Heart right ventricle (tissue), 16 donors: ENCODE measurements around the gene NACC1. TPM values are rescaled to one million over a fixed set of nuclear protein-coding genes. Genes with fewer than 3 reads are reported as not detected.
A peak's percentile ranks its signal among the peaks of the same experiment; 100 is the strongest.

ENCODE experiments used
- ATAC-seq, 8 donors: fragments of 200-7000 bp; cut with Tn5 transposase; one replicate each; pipeline ENCODE4 v1.9.1; 2020; ENCODE audit warnings: mild to moderate bottlenecking in 8 of 8, moderate library complexity in 8 of 8, moderate number of reproducible peaks in 1 of 8
- DNase-seq, 2 donors: peaks; one replicate each; pipeline ENCODE4 v3.0.0-alpha.2; 2020
- H3K27ac ChIP-seq, 10 donors: fragments of 200-600 bp; sonication (generic) in 2 of 10; one replicate each; pipeline versions ENCODE4 v1.5.0 to v1.8.0; 2020 to 2022; ENCODE audit warnings: mild to moderate bottlenecking in 3 of 10
- H3K27me3 ChIP-seq, 7 donors: fragments of 200-600 bp; one replicate each; pipeline ENCODE4 v1.8.0; 2021 to 2022; ENCODE audit warnings: mild to moderate bottlenecking in 2 of 7
- H3K36me3 ChIP-seq, 9 donors: fragments of 200-600 bp; sonication (generic) in 1 of 9; one replicate each; pipeline versions ENCODE4 v1.5.0 to v1.8.0; 2020 to 2022; ENCODE audit warnings: mild to moderate bottlenecking in 2 of 9
- H3K4me1 ChIP-seq, 9 donors: fragments of 200-600 bp; sonication (generic) in 1 of 9; one replicate each; pipeline versions ENCODE4 v1.5.0 to v1.8.0; 2020 to 2022; ENCODE audit warnings: mild to moderate bottlenecking in 4 of 9
- H3K4me3 ChIP-seq, 10 donors: fragments of 200-600 bp; sonication (generic) in 2 of 10; one replicate each; pipeline versions ENCODE4 v1.5.0 to v1.8.0; 2020 to 2022; ENCODE audit warnings: mild to moderate bottlenecking in 7 of 10, moderate library complexity in 2 of 10
- H3K9me3 ChIP-seq, 11 donors: fragments of 200-600 bp in 10 of 11; sonication (generic) in 2 of 11; one replicate each; pipeline versions ENCODE4 v1.5.0 to v1.8.0; 2013 to 2022; ENCODE audit warnings: mild to moderate bottlenecking in 2 of 11, control low read depth in 1 of 11, moderate library complexity in 1 of 11
- WGBS, 2 donors: extraction: QIAGEN DNeasy Blood & Tissue Kit; methylation state at CpG; one replicate each; pipeline ENCODE4 v1.1.7; 2013; ENCODE audit warnings: inconsistent platforms in 1 of 2; 5-methylcytosine and 5-hydroxymethylcytosine counted together
- intact Hi-C, 10 donors: fragments of 100-400 bp; cut with DNase I; formaldehyde crosslinking; loops; one replicate each; pipeline versions ENCODE4 v1.11.1 to v1.14.2; 2022
- polyA plus RNA-seq, 2 donors: library from polyadenylated mRNA; stranded (reverse); fragments of 200-250 nt; gene quantifications; one replicate each; pipeline ENCODE4 v1.2.3, GENCODE V29; 2013
- total RNA-seq, 10 donors: library from RNA; stranded (reverse); fragmentation: NEBNext Ultra II Directional in 3 of 10; extraction: Animal tissue kit (Norgen Biotek cat#: 25700) in 3 of 10; gene quantifications; one replicate each; pipeline versions ENCODE4 v1.2.1 to v1.2.4, GENCODE V29; 2021 to 2023
- TF ChIP-seq, protein P1 (sequence below), 9 donors: fragments of 200-600 bp; sonication (generic) in 2 of 9; IDR thresholded peaks; one replicate each; pipeline versions ENCODE4 v1.5.0 to v1.8.0; 2021 to 2022; ENCODE audit warnings: antibody characterized with exemption in 9 of 9, mild to moderate bottlenecking in 5 of 9, moderate library complexity in 1 of 9
- donor health status: Arrhythmogenic right ventricular cardiomyopathy.
- donor health status: ischemic (EF 13 %, LVEDD 7.1; RV severe dilation, severe dysfunction).
- donor health status: healthy with polysubstance abuse.
- donor health status: DM: no; HTN: yes; CAD: no.
- donor health status: DM: no; HTN: no; CAD: no.
- donor health status: ischemic (EF 25% LVEDD 6.9; RV normal size, moderate dysfunction).
- donor health status: ischemic (EF 25% LVEDD 5.7; RV mildly dilated, moderate dysfunction).
- donor health status: healthy.
- donor health status: DM: yes; HTN: yes; CAD: no.
- donor health status: Ischemic cardiomyopathy.
- donor health status: ischemic (EF 35%, LVEDD 5.7; RV mildly dilated, moderate dysfunction).
- donor health status: nonischemic (EF 11% LVEDD 7.7; RV severe dilation, severe dysfunction).
- donor health status: DM: yes; HTN: yes; CAD: no.
- donor health status: PGD.
- donor health status: ischemic (EF 29% LVEDD 5.4; RV normal size, mild dysfunction).
- donor health status: nonischemic (EF 23%, LVEDD 6.1; RV moderate dilation, normal function).

NACC1 gene
- total and polyA plus RNA-seq, 12 donors, result 23.9 to 58.0 (median 33.0) TPM

DNA sequence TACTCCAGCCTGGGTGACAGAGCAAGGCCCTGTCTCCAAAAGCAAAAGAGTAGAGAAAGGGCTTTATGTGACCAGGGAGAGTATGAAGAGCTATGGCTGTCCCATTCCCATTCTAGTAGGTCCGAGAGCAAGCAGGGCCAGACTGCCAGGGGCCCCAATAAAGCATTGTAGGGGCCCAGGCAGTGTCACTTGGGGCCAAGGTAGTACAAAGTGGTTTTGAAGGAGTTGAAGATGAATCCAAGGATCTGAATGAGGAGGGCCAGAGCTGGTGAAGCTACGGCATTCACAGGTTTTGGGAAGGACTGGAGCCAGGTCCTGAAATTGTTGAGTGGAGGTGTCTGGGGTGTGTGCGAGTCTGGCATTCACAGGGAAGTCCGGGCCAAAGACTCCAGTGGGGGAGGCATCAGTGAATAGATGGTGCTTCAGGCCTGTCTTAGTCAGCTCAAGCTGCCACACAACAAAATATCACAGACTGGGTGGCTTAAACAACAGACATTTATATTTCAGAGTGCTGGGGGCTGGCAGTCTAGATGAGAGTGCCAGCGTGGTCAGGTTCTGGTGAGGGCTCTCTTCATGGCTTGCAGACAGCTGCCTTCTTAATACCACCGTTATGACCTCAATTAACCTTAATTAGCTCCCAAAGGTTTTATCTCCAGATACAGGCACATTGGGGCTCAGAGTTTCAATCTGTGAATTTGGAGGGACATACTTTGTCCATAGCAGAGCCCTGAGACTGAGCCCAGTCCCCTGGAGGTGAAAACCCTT, 9.9 kb downstream of the NACC1 start:
- peaks cover 0 to 18% (median 0%) of the 10 kb centered on the region in 9 donors for H3K36me3 ChIP-seq
- peak overlapping the region in 1 of 10 donors; percentile 35 for H3K27ac ChIP-seq
- intact Hi-C loops, result loop anchor here in 3 of 10 donors (10.0 kb wide), 1 partner anchor 137 kb away; no protein-coding TSS in a partner anchor
- WGBS, 2 donors, result 89 to 90% methylated on average over 6 of the region's 6 CpGs
- TF ChIP-seq, protein P1, sequence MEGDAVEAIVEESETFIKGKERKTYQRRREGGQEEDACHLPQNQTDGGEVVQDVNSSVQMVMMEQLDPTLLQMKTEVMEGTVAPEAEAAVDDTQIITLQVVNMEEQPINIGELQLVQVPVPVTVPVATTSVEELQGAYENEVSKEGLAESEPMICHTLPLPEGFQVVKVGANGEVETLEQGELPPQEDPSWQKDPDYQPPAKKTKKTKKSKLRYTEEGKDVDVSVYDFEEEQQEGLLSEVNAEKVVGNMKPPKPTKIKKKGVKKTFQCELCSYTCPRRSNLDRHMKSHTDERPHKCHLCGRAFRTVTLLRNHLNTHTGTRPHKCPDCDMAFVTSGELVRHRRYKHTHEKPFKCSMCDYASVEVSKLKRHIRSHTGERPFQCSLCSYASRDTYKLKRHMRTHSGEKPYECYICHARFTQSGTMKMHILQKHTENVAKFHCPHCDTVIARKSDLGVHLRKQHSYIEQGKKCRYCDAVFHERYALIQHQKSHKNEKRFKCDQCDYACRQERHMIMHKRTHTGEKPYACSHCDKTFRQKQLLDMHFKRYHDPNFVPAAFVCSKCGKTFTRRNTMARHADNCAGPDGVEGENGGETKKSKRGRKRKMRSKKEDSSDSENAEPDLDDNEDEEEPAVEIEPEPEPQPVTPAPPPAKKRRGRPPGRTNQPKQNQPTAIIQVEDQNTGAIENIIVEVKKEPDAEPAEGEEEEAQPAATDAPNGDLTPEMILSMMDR (IDR thresholded peaks at IDR 0.05), result no peak
- no peak overlapping the region for H3K4me3 ChIP-seq
- ATAC-seq (peak in 1 of 8 donors; percentile 14), DNase-seq (no peak)
- H3K9me3 ChIP-seq, result no peaks in the 10 kb centered on the region
- H3K27me3 ChIP-seq, result no peaks in the 10 kb centered on the region
- H3K4me1 ChIP-seq, result peaks cover 0 to 21% (median 7%) of the 10 kb centered on the region in 9 donors

DNA sequence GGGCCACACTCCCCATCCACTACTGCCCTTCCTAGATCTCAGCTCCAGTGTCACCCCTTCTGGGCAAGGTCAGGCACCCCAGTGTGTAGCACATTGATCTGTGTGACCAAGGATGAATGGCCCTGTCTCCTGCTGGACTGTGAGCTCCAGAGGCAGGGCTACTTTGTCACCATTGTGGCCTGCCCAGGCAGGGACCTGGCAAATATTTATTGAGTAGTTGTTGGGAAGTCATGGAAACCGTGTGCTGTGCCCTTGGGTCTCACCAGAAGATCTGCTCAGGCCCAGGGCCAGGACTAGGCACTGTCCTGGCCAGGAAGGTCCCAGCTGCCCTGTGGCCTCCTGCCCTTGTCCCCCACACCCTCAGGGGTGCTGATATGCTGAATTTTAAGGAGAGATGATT, 10.5 kb downstream of the NACC1 start:
- DNase-seq, result no peak
- TF ChIP-seq, protein P1 (IDR thresholded peaks at IDR 0.05), result no peak
- peak overlapping the region in 1 of 10 donors; percentile 35 for H3K27ac ChIP-seq
- H3K4me3 ChIP-seq, result no peak overlapping the region
- no peaks in the 10 kb centered on the region for H3K9me3 ChIP-seq
- WGBS, 2 donors, result 55 to 87% methylated on average over 1 of the region's 1 CpG
- peaks cover 0 to 18% (median 0%) of the 10 kb centered on the region in 9 donors for H3K36me3 ChIP-seq
- H3K4me1 ChIP-seq, result peaks cover 0 to 27% (median 12%) of the 10 kb centered on the region in 9 donors
- no peaks in the 10 kb centered on the region for H3K27me3 ChIP-seq
- peak in 4 of 8 donors; percentile 15 to 47 (median 24) for ATAC-seq
- intact Hi-C loops, result loop anchor here in 3 of 10 donors (10.0 kb wide), 1 partner anchor 136 kb away; no protein-coding TSS in a partner anchor

DNA sequence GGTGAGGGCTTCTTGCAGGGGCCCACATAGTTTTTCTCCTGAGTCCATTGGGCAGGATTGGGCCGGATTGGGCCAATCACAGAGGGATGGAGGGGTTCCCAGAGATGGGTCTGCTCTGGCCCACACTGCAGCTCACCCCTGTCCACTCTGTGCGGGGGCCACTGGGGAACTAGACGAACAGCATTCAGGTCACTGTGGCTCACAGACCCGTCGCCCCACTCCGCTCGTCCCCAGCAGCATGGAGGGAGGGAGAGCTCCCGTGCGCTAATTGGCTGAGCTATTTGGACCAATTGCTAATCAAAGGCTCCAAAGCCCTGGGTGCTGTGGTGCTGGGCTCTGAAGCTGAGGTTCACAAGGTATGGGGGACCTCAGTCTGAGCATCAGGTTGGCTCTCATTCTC, 11.3 kb downstream of the NACC1 start:
- Histone ChIP-seq H3K4me3 (no peak overlapping the region), H3K9me3 (no peaks in the 10 kb centered on the region), H3K27me3 (no peaks in the 10 kb centered on the region), H3K27ac (no peak overlapping the region), H3K36me3 (peaks cover 0 to 15% (median 0%) of the 10 kb centered on the region in 9 donors), H3K4me1 (peaks cover 0 to 30% (median 20%) of the 10 kb centered on the region in 9 donors)
- intact Hi-C loops, result loop anchor here in 3 of 10 donors (10.0 kb wide), 1 partner anchor 135 kb away; no protein-coding TSS in a partner anchor
- TF ChIP-seq, protein P1 (IDR thresholded peaks at IDR 0.05), result no peak
- DNase-seq (no peak), ATAC-seq (no peak)
- 93 to 94% methylated on average over 9 of the region's 9 CpGs for WGBS, 2 donors

DNA sequence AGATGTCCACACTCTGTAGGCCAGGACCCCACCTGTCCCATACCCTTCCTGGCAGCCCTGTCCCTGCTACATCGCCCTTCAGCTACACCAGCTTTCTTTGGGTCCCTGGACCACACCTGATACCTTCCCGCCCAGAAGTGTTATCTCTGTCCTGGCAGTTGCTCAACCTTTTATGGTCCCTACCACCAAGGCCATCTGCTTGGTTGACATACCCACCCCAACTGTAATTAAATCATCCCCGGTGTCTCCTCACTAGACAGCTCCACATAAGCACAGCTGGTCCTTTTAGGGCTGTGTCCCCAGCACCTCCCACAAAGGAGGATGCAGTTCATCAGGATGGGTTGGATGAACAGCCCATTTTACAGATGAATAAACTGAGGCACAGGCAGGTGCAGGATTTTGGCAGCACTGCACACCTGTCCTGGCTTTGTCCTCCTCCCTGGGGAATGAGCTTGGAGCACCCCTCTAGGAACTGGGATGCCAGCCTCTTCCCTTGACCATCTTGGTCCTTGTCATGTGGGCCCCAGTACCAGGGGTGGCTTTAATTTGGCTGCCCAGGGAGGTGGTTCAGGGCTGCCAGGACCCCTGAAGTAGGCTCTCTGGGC, 12.9 kb downstream of the NACC1 start:
- intact Hi-C loops, result no loop called here
- DNase-seq, result no peak

More for the DNA sequence above, 12.9 kb downstream of the NACC1 start:
- peaks cover 0 to 34% (median 25%) of the 10 kb centered on the region in 9 donors for H3K4me1 ChIP-seq
- 94 to 96% methylated on average over 3 of the region's 3 CpGs for WGBS, 2 donors
- no peak for ATAC-seq
- TF ChIP-seq, protein P1 (IDR thresholded peaks at IDR 0.05), result no peak
- H3K27ac ChIP-seq, result no peak overlapping the region
- no peaks in the 10 kb centered on the region for H3K9me3 ChIP-seq
- H3K4me3 ChIP-seq, result no peak overlapping the region
- no peaks in the 10 kb centered on the region for H3K27me3 ChIP-seq
- H3K36me3 ChIP-seq, result peaks cover 0 to 25% (median 5%) of the 10 kb centered on the region in 9 donors
